CD8-positive, alpha-beta memory T cell (primary cell): ENCODE measurements around the gene DCC. TPM values are rescaled to one million over a fixed set of nuclear protein-coding genes. Genes with fewer than 3 reads are reported as not detected.
A peak's percentile ranks its signal among the peaks of the same experiment; 100 is the strongest.

ENCODE experiments used
- CTCF ChIA-PET: fragments of 350-600 bp; sonication (Branson Sonifier 250); formaldehyde crosslinking; loops from one replicate; lab custom pipeline; 2021; ENCODE audit warnings: antibody characterized with exemption; lab: Charles Lee
- POLR2A ChIA-PET: fragments of 350-600 bp; sonication (Branson Sonifier 250); formaldehyde crosslinking; loops from one replicate; lab custom pipeline; 2021; ENCODE audit warnings: antibody characterized with exemption; lab: Charles Lee
- DNase-seq, 5 donors: peaks; one replicate each; pipeline versions ENCODE4 v3.0.0 to v3.0.0-alpha.2; 2020 to 2022; ENCODE audit warnings: mixed read lengths in 1 of 5
- H3K27ac ChIP-seq: one replicate; pipeline ENCODE4 v1.7.0; 2013; ENCODE audit warnings: low read depth, mild to moderate bottlenecking, low read length, moderate library complexity
- H3K27me3 ChIP-seq: 2 replicates; pipeline ENCODE4 v1.7.0; 2013; ENCODE audit warnings: low read length, mild to moderate bottlenecking; ENCODE audit not compliant: insufficient read depth, poor library complexity, severe bottlenecking
- H3K36me3 ChIP-seq: 2 replicates; pipeline ENCODE4 v1.7.0; 2013; ENCODE audit warnings: mild to moderate bottlenecking, low read length, moderate library complexity; ENCODE audit not compliant: insufficient read depth
- H3K4me1 ChIP-seq: 2 replicates; pipeline ENCODE4 v1.7.0; 2013; ENCODE audit warnings: mild to moderate bottlenecking, low read length, moderate library complexity; ENCODE audit not compliant: insufficient read depth
- H3K4me3 ChIP-seq: 2 replicates; pipeline ENCODE4 v1.7.0; 2013; ENCODE audit warnings: mild to moderate bottlenecking, low read length
- H3K9me3 ChIP-seq: 2 replicates; pipeline ENCODE4 v1.7.0; 2013; ENCODE audit warnings: mild to moderate bottlenecking, low read length
- H3K27ac Mint-ChIP-seq, 8 donors: one replicate each; pipeline ENCODE4 v1.8.0; 2020 to 2021; ENCODE audit warnings: mixed read lengths in 8 of 8, mild to moderate bottlenecking in 6 of 8, inconsistent platforms in 3 of 8, moderate library complexity in 3 of 8
- H3K27me3 Mint-ChIP-seq, 2 donors: one replicate each; pipeline ENCODE4 v1.8.0; 2020 to 2021; ENCODE audit warnings: mixed read lengths in 2 of 2, mild to moderate bottlenecking in 1 of 2, moderate library complexity in 1 of 2
- H3K36me3 Mint-ChIP-seq, 3 donors: one replicate each; pipeline ENCODE4 v1.8.0; 2020 to 2021; ENCODE audit warnings: mixed read lengths in 3 of 3, inconsistent platforms in 1 of 3, mild to moderate bottlenecking in 1 of 3
- H3K4me1 Mint-ChIP-seq, 3 donors: one replicate each; pipeline ENCODE4 v1.8.0; 2020 to 2021; ENCODE audit warnings: mixed read lengths in 3 of 3, inconsistent platforms in 1 of 3, mild to moderate bottlenecking in 1 of 3
- H3K4me3 Mint-ChIP-seq, 7 donors: one replicate each; pipeline ENCODE4 v1.8.0; 2020 to 2021; ENCODE audit warnings: mixed read lengths in 7 of 7, mild to moderate bottlenecking in 6 of 7, moderate library complexity in 4 of 7, inconsistent platforms in 2 of 7
- H3K9me3 Mint-ChIP-seq, 5 donors: one replicate each; pipeline ENCODE4 v1.8.0; 2020 to 2022; ENCODE audit warnings: mixed read lengths in 5 of 5, mild to moderate bottlenecking in 3 of 5, moderate library complexity in 2 of 5, inconsistent platforms in 1 of 5
- polyA plus RNA-seq: library from polyadenylated mRNA; unstranded; fragments of 300-500 nt; fragmentation: Illumina TruSeq; gene quantifications from one replicate; pipeline ENCODE4 v1.2.3, GENCODE V29; 2021
- total RNA-seq, 2 experiments: library from RNA; stranded (reverse); gene quantifications; one replicate each; pipeline ENCODE4 v1.2.3, GENCODE V29; 2021

The DCC gene
- total and polyA plus RNA-seq, 3 experiments from 2014 or later, result not detected

GRCh38 chr18:52691841-52692240, 351.8 kb downstream of the DCC start:
- Mint-ChIP-seq H3K36me3 (no peaks in the 10 kb centered on the region), H3K4me3 (no peak overlapping the region), H3K4me1 (no peaks in the 10 kb centered on the region), H3K27ac (no peak overlapping the region), H3K9me3 (no peaks in the 10 kb centered on the region), H3K27me3 (no peaks in the 10 kb centered on the region)
- DNase-seq, result no peak
- H3K27ac ChIP-seq, result no peak overlapping the region
- ChIA-PET POLR2A (no interaction called here), CTCF (no interaction called here)
- no peak overlapping the region for H3K4me3 ChIP-seq
- no peaks in the 10 kb centered on the region for H3K4me1 ChIP-seq
- H3K36me3 ChIP-seq, result no peaks in the 10 kb centered on the region
- no peaks in the 10 kb centered on the region for H3K27me3 ChIP-seq
- H3K9me3 ChIP-seq, result no peaks in the 10 kb centered on the region

GRCh38 chr18:52694804-52695203, 354.8 kb downstream of the DCC start:
- CTCF ChIA-PET, result no interaction called here
- Mint-ChIP-seq H3K4me1 (no peaks in the 10 kb centered on the region), H3K27ac (no peak overlapping the region), H3K4me3 (no peak overlapping the region), H3K27me3 (no peaks in the 10 kb centered on the region), H3K9me3 (peaks cover 0 to 4% (median 0%) of the 10 kb centered on the region in 5 donors), H3K36me3 (no peaks in the 10 kb centered on the region)
- H3K36me3 ChIP-seq, result no peaks in the 10 kb centered on the region
- H3K9me3 ChIP-seq, result no peaks in the 10 kb centered on the region
- POLR2A ChIA-PET, result no interaction called here
- H3K4me1 ChIP-seq, result no peaks in the 10 kb centered on the region
- no peak overlapping the region for H3K4me3 ChIP-seq
- no peak overlapping the region for H3K27ac ChIP-seq
- H3K27me3 ChIP-seq, result no peaks in the 10 kb centered on the region
- DNase-seq, result no peak

- H3K4me1 Mint-ChIP-seq, result no peaks in the 10 kb centered on the region
- H3K27ac ChIP-seq, result no peak overlapping the region
- H3K4me3 Mint-ChIP-seq, result no peak overlapping the region
- no peaks in the 10 kb centered on the region for H3K9me3 ChIP-seq
- no peaks in the 10 kb centered on the region for H3K27me3 Mint-ChIP-seq
- H3K9me3 Mint-ChIP-seq, result peaks cover 0 to 9% (median 3%) of the 10 kb centered on the region in 5 donors
- no peaks in the 10 kb centered on the region for H3K36me3 ChIP-seq
- CTCF ChIA-PET, result no interaction called here
- H3K27me3 ChIP-seq, result no peaks in the 10 kb centered on the region
- H3K36me3 Mint-ChIP-seq, result no peaks in the 10 kb centered on the region
- no peak overlapping the region for H3K27ac Mint-ChIP-seq
- no peak overlapping the region for H3K4me3 ChIP-seq
- DNase-seq, result no peak
- H3K4me1 ChIP-seq, result no peaks in the 10 kb centered on the region
- POLR2A ChIA-PET, result no interaction called here
These were observed 360.1 kb downstream of the DCC start for GRCh38 chr18:52700116-52700515.

- H3K9me3 Mint-ChIP-seq, result peaks cover 0 to 9% (median 3%) of the 10 kb centered on the region in 5 donors
- Histone ChIP-seq H3K4me3 (no peak overlapping the region), H3K27me3 (no peaks in the 10 kb centered on the region), H3K4me1 (no peaks in the 10 kb centered on the region), H3K27ac (no peak overlapping the region), H3K9me3 (no peaks in the 10 kb centered on the region), H3K36me3 (no peaks in the 10 kb centered on the region)
- CTCF ChIA-PET, result no interaction called here
- H3K36me3 Mint-ChIP-seq, result no peaks in the 10 kb centered on the region
- H3K4me1 Mint-ChIP-seq, result no peaks in the 10 kb centered on the region
- no peak overlapping the region for H3K4me3 Mint-ChIP-seq
- H3K27me3 Mint-ChIP-seq, result no peaks in the 10 kb centered on the region
- no peak for DNase-seq
- POLR2A ChIA-PET, result no interaction called here
- no peak overlapping the region for H3K27ac Mint-ChIP-seq
These were observed 360.8 kb downstream of the DCC start for GRCh38 chr18:52700816-52701215.

- no peak for DNase-seq
- Histone ChIP-seq H3K4me3 (no peak overlapping the region), H3K4me1 (no peaks in the 10 kb centered on the region), H3K27ac (no peak overlapping the region), H3K27me3 (no peaks in the 10 kb centered on the region), H3K9me3 (no peaks in the 10 kb centered on the region), H3K36me3 (no peaks in the 10 kb centered on the region)
- Mint-ChIP-seq H3K36me3 (no peaks in the 10 kb centered on the region), H3K4me3 (no peak overlapping the region), H3K27me3 (no peaks in the 10 kb centered on the region), H3K27ac (no peak overlapping the region), H3K4me1 (no peaks in the 10 kb centered on the region), H3K9me3 (peaks cover 0 to 9% (median 3%) of the 10 kb centered on the region in 5 donors)
- ChIA-PET CTCF (no interaction called here), POLR2A (no interaction called here)
These were observed 361.4 kb downstream of the DCC start for GRCh38 chr18:52701219-52701935.

GRCh38 chr18:52715421-52715820, 375.4 kb downstream of the DCC start:
- ChIA-PET CTCF (no interaction called here), POLR2A (no interaction called here)
- H3K36me3 ChIP-seq, result no peaks in the 10 kb centered on the region
- no peaks in the 10 kb centered on the region for H3K27me3 ChIP-seq
- H3K9me3 ChIP-seq, result no peaks in the 10 kb centered on the region
- Mint-ChIP-seq H3K27me3 (no peaks in the 10 kb centered on the region), H3K4me1 (no peaks in the 10 kb centered on the region), H3K4me3 (no peak overlapping the region), H3K27ac (peak overlapping the region in 1 of 8 donors; percentile 13), H3K36me3 (no peaks in the 10 kb centered on the region), H3K9me3 (peaks cover 0 to 8% (median 0%) of the 10 kb centered on the region in 5 donors)
- no peak for DNase-seq
- no peaks in the 10 kb centered on the region for H3K4me1 ChIP-seq
- no peak overlapping the region for H3K4me3 ChIP-seq
- no peak overlapping the region for H3K27ac ChIP-seq

GRCh38 chr18:52715991-52716390, 376.0 kb downstream of the DCC start:
- H3K36me3 ChIP-seq, result no peaks in the 10 kb centered on the region
- Mint-ChIP-seq H3K4me1 (no peaks in the 10 kb centered on the region), H3K4me3 (no peak overlapping the region), H3K27me3 (no peaks in the 10 kb centered on the region), H3K9me3 (peaks cover 0 to 10% (median 0%) of the 10 kb centered on the region in 5 donors), H3K27ac (no peak overlapping the region), H3K36me3 (no peaks in the 10 kb centered on the region)
- no peak overlapping the region for H3K27ac ChIP-seq
- no peaks in the 10 kb centered on the region for H3K4me1 ChIP-seq
- H3K9me3 ChIP-seq, result no peaks in the 10 kb centered on the region
- ChIA-PET POLR2A (no interaction called here), CTCF (no interaction called here)
- no peaks in the 10 kb centered on the region for H3K27me3 ChIP-seq
- no peak for DNase-seq
- H3K4me3 ChIP-seq, result no peak overlapping the region

- Mint-ChIP-seq H3K27ac (no peak overlapping the region), H3K4me3 (no peak overlapping the region), H3K9me3 (peaks cover 0 to 9% (median 0%) of the 10 kb centered on the region in 5 donors), H3K27me3 (no peaks in the 10 kb centered on the region), H3K36me3 (no peaks in the 10 kb centered on the region), H3K4me1 (no peaks in the 10 kb centered on the region)
- Histone ChIP-seq H3K36me3 (no peaks in the 10 kb centered on the region), H3K27me3 (no peaks in the 10 kb centered on the region), H3K4me3 (no peak overlapping the region), H3K9me3 (no peaks in the 10 kb centered on the region), H3K27ac (no peak overlapping the region), H3K4me1 (no peaks in the 10 kb centered on the region)
- ChIA-PET POLR2A (no interaction called here), CTCF (no interaction called here)
- DNase-seq, result no peak
These were observed 377.0 kb downstream of the DCC start for GRCh38 chr18:52716973-52717372.
